Lower leg skin (tissue), 3 donors: ENCODE results near the gene PDE6H.

Experiments
- POLR2A ChIP-seq, 2 donors: fragments of 450-650 bp; IDR thresholded peaks; one replicate each; pipeline ENCODE4 v1.6.1; 2016 to 2017; ENCODE audit warnings: antibody characterized with exemption in 2 of 2, mild to moderate bottlenecking in 1 of 2, moderate library complexity in 1 of 2
- TF ChIP-seq, protein P1 (sequence below), 3 donors: fragments of 450-650 bp; IDR thresholded peaks; one replicate each; pipeline ENCODE4 v1.5.1; 2016; ENCODE audit warnings: antibody characterized with exemption in 3 of 3, mild to moderate bottlenecking in 3 of 3, moderate library complexity in 2 of 3

GRCh38 chr12:14970473-14970872 lies 2.4 kb upstream of the PDE6H start:
- TF ChIP-seq, protein P1, sequence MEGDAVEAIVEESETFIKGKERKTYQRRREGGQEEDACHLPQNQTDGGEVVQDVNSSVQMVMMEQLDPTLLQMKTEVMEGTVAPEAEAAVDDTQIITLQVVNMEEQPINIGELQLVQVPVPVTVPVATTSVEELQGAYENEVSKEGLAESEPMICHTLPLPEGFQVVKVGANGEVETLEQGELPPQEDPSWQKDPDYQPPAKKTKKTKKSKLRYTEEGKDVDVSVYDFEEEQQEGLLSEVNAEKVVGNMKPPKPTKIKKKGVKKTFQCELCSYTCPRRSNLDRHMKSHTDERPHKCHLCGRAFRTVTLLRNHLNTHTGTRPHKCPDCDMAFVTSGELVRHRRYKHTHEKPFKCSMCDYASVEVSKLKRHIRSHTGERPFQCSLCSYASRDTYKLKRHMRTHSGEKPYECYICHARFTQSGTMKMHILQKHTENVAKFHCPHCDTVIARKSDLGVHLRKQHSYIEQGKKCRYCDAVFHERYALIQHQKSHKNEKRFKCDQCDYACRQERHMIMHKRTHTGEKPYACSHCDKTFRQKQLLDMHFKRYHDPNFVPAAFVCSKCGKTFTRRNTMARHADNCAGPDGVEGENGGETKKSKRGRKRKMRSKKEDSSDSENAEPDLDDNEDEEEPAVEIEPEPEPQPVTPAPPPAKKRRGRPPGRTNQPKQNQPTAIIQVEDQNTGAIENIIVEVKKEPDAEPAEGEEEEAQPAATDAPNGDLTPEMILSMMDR (IDR thresholded peaks at IDR 0.05): no peak
- no peak for TF ChIP-seq POLR2A (IDR thresholded peaks at IDR 0.05)
